Loucy (cell line): ENCODE measurements around the gene ANO1.

Experiments
- CTCF ChIP-seq: fragments of 200-600 bp; sonication (generic); conservative IDR thresholded peaks from 2 replicates; pipeline ENCODE4 v1.5.1; 2014; ENCODE audit warnings: mild to moderate bottlenecking, antibody characterized with exemption, low read length
- EZH2phosphoT487 ChIP-seq: fragments of 200-600 bp; IDR thresholded peaks from 2 replicates; pipeline ENCODE4 v1.6.1; 2018; ENCODE audit warnings: antibody characterized with exemption, mild to moderate bottlenecking, moderate library complexity, borderline replicate concordance

GRCh38 chr11:70174547-70175235 lies 96.6 kb downstream of the ANO1 start:
- TF ChIP-seq CTCF: no peak
- no peak for TF ChIP-seq EZH2phosphoT487
